ENCODE measurements around the gene SEPTIN10.

SEPTIN10 gene

DNA sequence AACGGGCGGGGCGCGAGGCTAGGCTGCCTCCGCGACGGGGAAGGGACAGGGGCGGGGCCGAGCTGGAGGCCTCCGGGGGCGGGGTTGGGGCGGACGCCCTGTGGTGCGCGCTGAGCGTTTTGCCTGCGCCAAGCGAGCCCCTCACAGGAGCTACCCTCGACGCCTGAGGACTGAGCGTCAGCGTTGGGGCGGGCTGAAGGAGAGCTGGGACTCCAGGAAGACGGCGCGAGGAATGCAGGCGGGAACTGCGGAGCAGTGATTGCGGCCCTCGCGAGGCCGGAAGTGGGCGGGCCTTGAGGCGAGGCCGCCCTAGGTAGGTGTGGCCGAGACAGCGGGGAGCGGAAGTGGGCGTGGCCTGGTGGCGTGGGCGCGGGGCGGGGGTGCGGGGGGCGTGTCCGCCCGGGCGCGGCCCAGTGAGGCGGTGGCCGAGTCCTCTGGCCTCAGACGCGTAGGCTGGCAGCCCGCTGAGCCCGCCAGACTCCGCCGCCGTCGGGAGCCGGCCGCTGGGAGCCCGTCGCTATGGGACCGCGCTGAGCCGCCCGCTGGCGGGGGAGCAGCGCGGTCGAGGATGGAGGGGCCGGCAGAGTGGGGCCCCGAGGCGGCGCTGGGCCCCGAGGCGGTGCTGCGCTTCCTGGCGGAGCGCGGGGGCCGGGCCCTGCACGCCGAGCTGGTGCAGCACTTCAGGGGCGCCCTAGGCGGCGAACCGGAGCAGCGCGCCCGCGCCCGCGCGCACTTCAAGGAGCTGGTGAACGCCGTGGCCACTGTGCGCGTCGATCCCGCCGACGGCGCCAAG lies at the start of gene SEPTIN10, which contains the start of gene SOWAHC:
Gene SEPTIN10, minus strand, starts transcription at position 45 of the 793 bp plus-strand sequence. CDS start 139 bp downstream, outside the sequence.
Gene SOWAHC, plus strand, starts transcription at position 443 of the 793 bp plus-strand sequence. Its CDS starts 126 bp downstream, at position 569.
- TF ChIP-seq, protein P1, sequence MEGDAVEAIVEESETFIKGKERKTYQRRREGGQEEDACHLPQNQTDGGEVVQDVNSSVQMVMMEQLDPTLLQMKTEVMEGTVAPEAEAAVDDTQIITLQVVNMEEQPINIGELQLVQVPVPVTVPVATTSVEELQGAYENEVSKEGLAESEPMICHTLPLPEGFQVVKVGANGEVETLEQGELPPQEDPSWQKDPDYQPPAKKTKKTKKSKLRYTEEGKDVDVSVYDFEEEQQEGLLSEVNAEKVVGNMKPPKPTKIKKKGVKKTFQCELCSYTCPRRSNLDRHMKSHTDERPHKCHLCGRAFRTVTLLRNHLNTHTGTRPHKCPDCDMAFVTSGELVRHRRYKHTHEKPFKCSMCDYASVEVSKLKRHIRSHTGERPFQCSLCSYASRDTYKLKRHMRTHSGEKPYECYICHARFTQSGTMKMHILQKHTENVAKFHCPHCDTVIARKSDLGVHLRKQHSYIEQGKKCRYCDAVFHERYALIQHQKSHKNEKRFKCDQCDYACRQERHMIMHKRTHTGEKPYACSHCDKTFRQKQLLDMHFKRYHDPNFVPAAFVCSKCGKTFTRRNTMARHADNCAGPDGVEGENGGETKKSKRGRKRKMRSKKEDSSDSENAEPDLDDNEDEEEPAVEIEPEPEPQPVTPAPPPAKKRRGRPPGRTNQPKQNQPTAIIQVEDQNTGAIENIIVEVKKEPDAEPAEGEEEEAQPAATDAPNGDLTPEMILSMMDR (IDR thresholded peaks at IDR 0.05; ENCODE audit: low read depth, low read length) = no peak
- peak within 1 kb of the TSS; percentile 66 to 74 for H3K4me3 ChIP-seq (replicated peaks in 1 of 2; ENCODE audit: low read depth in 2 of 2, low read length in 2 of 2)
- peak; percentile 99 to 100 for DNase-seq (ENCODE audit: low read depth in 2 of 2)

DNA sequence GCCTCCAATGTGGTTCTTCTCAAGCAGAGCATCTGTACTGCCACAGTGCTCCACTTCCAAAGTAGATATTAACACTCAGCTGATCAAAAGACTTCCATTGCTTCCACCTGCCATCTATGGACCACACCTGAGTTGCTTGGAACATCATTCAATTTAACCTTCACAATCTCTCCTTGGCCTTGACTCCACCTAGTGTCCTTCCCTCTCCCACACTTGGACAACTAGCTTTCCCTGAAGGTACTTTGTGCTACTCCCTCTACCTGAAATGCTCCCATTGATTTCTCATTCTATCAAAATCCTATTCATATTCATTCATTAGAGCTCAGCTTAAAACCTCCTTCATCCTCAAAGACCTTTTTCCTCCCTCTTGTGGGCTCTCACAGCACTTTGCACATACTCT lies 49.1 kb upstream of the SEPTIN10 start:
- TF ChIP-seq, protein P1 (IDR thresholded peaks at IDR 0.05; ENCODE audit: low read depth, low read length) = peak; percentile 17
- DNase-seq (ENCODE audit: low read depth in 2 of 2) = no peak
- H3K4me3 ChIP-seq (replicated peaks in 1 of 2; ENCODE audit: low read depth in 2 of 2, low read length in 2 of 2) = no peak overlapping the region

DNA sequence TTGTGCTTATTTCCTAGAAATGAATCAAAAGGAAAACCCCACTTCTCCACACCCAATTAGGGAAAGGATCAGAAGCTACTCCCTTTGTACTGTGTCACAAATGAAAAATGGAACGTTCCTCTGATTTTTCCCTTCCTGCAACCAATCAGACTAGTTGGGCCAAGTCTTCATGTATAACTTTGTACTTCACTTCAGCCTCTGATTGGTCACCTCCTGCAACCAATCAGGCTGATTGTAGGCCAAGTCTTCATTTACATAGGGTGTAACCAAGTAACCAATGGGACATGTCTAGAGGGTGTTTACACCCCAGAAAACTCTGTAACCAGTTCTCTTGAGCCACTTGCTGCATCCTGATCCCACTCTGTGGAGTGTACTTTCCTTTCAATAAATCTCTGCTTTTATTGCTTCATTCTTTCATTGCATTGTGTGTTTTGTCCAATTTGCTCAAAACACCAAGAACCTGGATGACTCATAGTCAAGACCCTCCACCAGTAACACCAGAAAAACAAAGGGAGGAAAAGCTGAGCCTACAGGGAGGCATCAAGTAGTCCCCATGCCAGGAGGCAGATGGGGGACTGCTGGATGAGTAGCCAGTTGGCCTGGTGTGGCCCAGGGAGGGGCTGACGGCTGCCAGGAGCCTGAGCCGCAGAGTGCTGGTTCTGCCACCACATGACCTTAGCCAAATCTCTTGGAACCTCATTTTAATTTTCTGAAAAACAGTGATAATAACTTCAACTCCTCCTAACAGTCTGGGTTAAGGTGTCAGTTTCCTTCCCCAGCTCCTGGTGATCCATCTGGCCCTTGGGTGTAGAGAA lies 46.5 kb upstream of the SEPTIN10 start:
- peak in 1 of 2 donors; percentile 27 for DNase-seq (ENCODE audit: low read depth in 2 of 2)
- H3K4me3 ChIP-seq (replicated peaks in 1 of 2; ENCODE audit: low read depth in 2 of 2, low read length in 2 of 2) = no peak overlapping the region
- TF ChIP-seq, protein P1 (IDR thresholded peaks at IDR 0.05; ENCODE audit: low read depth, low read length) = no peak

DNA sequence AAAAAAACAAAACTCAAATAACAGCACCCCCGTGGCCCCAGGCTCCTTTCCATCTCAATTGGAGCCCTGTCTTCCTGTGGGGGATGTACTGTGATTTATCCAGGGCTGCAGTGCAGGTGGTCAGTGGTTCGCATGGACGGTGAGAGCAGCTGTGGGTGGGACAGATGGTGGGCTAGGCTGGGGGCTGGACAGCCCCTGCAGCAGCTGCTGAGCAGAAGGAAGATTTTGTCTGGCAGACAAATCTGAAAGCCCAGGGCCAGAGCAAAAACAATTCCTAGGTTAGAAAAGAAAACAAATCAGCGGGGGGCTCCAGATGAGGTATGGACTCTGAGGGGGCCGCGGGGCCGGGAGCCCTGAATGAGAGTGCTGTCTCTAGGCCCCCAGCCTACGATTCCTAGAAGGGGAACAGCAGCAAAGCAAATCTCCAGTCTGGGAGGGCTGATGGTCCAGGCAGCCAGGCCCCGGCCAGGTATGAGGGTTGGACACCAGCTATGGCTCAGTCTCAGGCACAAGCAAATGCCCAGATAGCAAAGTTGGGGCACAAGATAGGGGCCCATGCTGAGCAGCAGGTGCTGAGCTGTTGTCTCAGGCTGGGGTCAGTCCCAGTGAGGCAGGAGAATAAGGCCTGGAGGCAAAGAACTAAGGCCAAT lies 45.8 kb upstream of the SEPTIN10 start:
- H3K4me3 ChIP-seq (replicated peaks in 1 of 2; ENCODE audit: low read depth in 2 of 2, low read length in 2 of 2) = no peak overlapping the region
- TF ChIP-seq, protein P1 (IDR thresholded peaks at IDR 0.05; ENCODE audit: low read depth, low read length) = no peak
- no peak for DNase-seq (ENCODE audit: low read depth in 2 of 2)

DNA sequence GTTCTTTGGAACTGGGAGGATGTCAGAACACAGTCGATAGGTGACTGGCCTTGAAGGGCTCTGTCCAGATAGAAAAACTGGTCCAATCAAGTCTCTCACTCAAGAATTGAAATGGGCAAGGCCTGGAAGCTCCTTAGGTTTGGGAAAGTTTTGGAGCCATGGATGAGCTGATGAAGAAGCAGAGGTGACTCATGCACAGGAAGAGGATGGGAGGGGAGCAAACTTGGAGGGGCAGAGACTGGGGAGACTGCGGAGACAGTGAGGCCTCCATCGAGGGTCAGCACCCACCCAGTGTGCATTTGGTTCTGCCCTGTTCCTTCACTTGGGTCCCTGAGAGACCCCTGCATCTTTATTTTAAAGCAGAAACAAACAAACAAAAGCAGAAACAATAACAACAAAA lies 41.5 kb upstream of the SEPTIN10 start:
- TF ChIP-seq, protein P1 (IDR thresholded peaks at IDR 0.05; ENCODE audit: low read depth, low read length) = no peak
- no peak overlapping the region for H3K4me3 ChIP-seq (replicated peaks in 1 of 2; ENCODE audit: low read depth in 2 of 2, low read length in 2 of 2)
- no peak for DNase-seq (ENCODE audit: low read depth in 2 of 2)

DNA sequence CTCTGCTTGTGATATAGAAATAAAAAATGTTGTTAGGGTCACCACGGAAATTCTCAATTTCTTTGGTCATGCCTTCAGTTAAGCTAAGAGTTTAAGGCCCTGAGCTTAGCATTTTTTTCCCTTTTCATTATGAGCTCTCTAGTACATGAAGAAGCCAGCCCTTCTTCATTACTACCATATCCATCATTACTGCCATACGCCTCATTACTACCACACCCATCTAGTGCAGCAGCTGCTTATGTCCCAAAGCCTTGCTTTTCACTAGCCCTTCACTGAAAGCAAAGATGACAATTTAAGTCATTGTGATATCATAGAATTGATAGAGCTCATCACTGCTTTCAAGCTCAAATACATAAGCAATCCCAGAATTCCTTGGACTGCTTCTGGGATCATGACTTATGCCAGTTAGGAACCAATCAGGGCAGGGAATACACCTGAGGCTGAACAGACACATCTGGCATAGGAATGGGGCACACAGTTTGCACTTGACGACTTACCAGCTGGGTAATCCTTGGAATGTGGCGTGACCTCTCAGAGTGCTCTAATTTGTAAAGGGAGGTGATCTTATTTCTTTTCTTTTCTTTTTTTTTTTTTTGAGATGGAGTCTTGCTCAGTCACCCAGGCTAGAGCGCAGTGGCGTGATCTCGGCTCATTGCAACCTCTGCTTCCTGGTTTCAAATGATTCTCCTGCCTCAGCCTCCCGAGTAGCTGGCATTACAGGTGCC lies 40.7 kb upstream of the SEPTIN10 start:
- TF ChIP-seq, protein P1 (IDR thresholded peaks at IDR 0.05; ENCODE audit: low read depth, low read length) = no peak
- DNase-seq (ENCODE audit: low read depth in 2 of 2) = no peak

More for the DNA sequence above, 40.7 kb upstream of the SEPTIN10 start:
- no peak overlapping the region for H3K4me3 ChIP-seq (replicated peaks in 1 of 2; ENCODE audit: low read depth in 2 of 2, low read length in 2 of 2)
